ENCODE data around the gene FARP2.

DNA sequence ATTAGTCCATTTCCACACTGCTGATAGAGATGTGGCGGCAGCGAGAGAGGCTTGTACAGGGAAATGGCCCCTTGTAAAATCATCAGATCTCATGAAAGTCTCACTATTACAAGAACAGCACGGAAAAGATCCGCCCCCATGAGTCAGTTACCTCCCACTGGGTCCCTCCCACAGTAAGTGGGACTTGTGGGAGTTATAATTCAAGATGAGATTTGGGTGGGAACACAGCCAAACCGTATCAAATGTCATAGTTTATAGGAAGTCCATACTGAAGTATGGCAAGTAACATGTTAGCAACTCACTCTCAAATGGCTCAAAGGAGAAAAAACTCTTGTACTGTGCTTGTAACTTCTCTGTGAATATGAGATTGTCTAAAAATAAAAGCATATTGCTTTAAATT lies 56.1 kb downstream of the FARP2 start:
- TF ChIP-seq POLR2A (IDR thresholded peaks at IDR 0.05; ENCODE audit: low read depth, low read length): no peak
- no peak for TF ChIP-seq CHD4 (IDR thresholded peaks at IDR 0.05)
- TF ChIP-seq CREB1 (IDR thresholded peaks at IDR 0.05; ENCODE audit: low read depth): no peak
- no peak for TF ChIP-seq ETV6 (conservative IDR thresholded peaks at IDR 0.05 in 1 of 2, IDR thresholded peaks at IDR 0.05 in 1 of 2; ENCODE audit: borderline replicate concordance in 1 of 2, low read depth in 1 of 2)
- no peak for TF ChIP-seq POLR2AphosphoS5 (IDR thresholded peaks at IDR 0.05; ENCODE audit: low read length)
- TF ChIP-seq, protein P1, sequence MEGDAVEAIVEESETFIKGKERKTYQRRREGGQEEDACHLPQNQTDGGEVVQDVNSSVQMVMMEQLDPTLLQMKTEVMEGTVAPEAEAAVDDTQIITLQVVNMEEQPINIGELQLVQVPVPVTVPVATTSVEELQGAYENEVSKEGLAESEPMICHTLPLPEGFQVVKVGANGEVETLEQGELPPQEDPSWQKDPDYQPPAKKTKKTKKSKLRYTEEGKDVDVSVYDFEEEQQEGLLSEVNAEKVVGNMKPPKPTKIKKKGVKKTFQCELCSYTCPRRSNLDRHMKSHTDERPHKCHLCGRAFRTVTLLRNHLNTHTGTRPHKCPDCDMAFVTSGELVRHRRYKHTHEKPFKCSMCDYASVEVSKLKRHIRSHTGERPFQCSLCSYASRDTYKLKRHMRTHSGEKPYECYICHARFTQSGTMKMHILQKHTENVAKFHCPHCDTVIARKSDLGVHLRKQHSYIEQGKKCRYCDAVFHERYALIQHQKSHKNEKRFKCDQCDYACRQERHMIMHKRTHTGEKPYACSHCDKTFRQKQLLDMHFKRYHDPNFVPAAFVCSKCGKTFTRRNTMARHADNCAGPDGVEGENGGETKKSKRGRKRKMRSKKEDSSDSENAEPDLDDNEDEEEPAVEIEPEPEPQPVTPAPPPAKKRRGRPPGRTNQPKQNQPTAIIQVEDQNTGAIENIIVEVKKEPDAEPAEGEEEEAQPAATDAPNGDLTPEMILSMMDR (IDR thresholded peaks at IDR 0.05 in 2 of 3, conservative IDR thresholded peaks at IDR 0.05 in 1 of 3; ENCODE audit: control insufficient read depth in 2 of 3, extremely low read depth in 1 of 3, insufficient read depth in 1 of 3, low read depth in 3 of 3, low read length in 3 of 3): no peak
- TF ChIP-seq CHD2 (IDR thresholded peaks at IDR 0.05; ENCODE audit: borderline replicate concordance, low read depth, low read length): no peak
- no peak for TF ChIP-seq ZSCAN29 (IDR thresholded peaks at IDR 0.05)
- TF ChIP-seq TAF1 (IDR thresholded peaks at IDR 0.05; ENCODE audit: borderline replicate concordance, low read depth, low read length): no peak
- no peak for TF ChIP-seq MYC (IDR thresholded peaks at IDR 0.05; ENCODE audit: insufficient read depth, insufficient read length, insufficient replicate concordance, low read length, severe bottlenecking)
- TF ChIP-seq CHD1 (IDR thresholded peaks at IDR 0.05; ENCODE audit: low read depth, low read length): no peak

Data from GM12878 (cell line).